KMS-11 (cell line): Measurements from ENCODE around the gene CATSPER1.

ENCODE experiments used
- H2AFZ ChIP-seq: fragments of 200-600 bp; sonication (generic); 2 replicates; pipeline ENCODE4 v1.6.1; 2016; ENCODE audit warnings: antibody characterized with exemption, mixed run types, low read depth
- H3K27ac ChIP-seq: fragments of 200-600 bp; sonication (generic); 2 replicates; pipeline ENCODE4 v1.6.1; 2016; ENCODE audit warnings: mild to moderate bottlenecking, mixed run types
- H3K27me3 ChIP-seq: fragments of 200-600 bp; sonication (generic); 2 replicates; pipeline ENCODE4 v1.6.1; 2017; ENCODE audit warnings: mild to moderate bottlenecking, low read depth, mixed run types, moderate library complexity; ENCODE audit not compliant: insufficient read depth
- H3K36me3 ChIP-seq: fragments of 200-600 bp; sonication (generic); 2 replicates; pipeline ENCODE4 v1.6.1; 2017; ENCODE audit warnings: mild to moderate bottlenecking, mixed run types; ENCODE audit not compliant: insufficient read depth
- H3K4me1 ChIP-seq: fragments of 200-600 bp; sonication (generic); 2 replicates; pipeline ENCODE4 v1.6.1; 2016; ENCODE audit warnings: mild to moderate bottlenecking, low read depth, mixed run types; ENCODE audit not compliant: poor library complexity, severe bottlenecking
- H3K4me2 ChIP-seq: fragments of 200-600 bp; sonication (generic); 2 replicates; pipeline ENCODE4 v1.7.0; 2016; ENCODE audit warnings: mild to moderate bottlenecking, mixed run types
- H3K4me3 ChIP-seq: fragments of 200-600 bp; sonication (generic); IDR thresholded peaks from 2 replicates; pipeline ENCODE4 v1.6.1; 2017; ENCODE audit warnings: low read depth, low read length, mixed read lengths; ENCODE audit not compliant: insufficient read depth
- H3K79me2 ChIP-seq: fragments of 200-600 bp; sonication (generic); 2 replicates; pipeline ENCODE4 v1.6.1; 2016; ENCODE audit warnings: low read depth, mixed run types; ENCODE audit not compliant: insufficient read depth
- H3K9ac ChIP-seq: fragments of 200-600 bp; sonication (generic); 2 replicates; pipeline ENCODE4 v1.6.1; 2016; ENCODE audit warnings: mild to moderate bottlenecking, mixed run types
- H4K20me1 ChIP-seq: fragments of 200-600 bp; sonication (generic); 2 replicates; pipeline ENCODE4 v1.6.1; 2016; ENCODE audit warnings: mild to moderate bottlenecking, mixed run types; ENCODE audit not compliant: insufficient read depth
- TF ChIP-seq, protein P1 (sequence below): fragments of 200-600 bp; sonication (generic); conservative IDR thresholded peaks from 2 replicates; pipeline ENCODE4 v1.6.1; 2017; ENCODE audit warnings: low read depth, mild to moderate bottlenecking, antibody characterized with exemption, low read length, moderate library complexity, mixed read lengths

CATSPER1 gene

DNA sequence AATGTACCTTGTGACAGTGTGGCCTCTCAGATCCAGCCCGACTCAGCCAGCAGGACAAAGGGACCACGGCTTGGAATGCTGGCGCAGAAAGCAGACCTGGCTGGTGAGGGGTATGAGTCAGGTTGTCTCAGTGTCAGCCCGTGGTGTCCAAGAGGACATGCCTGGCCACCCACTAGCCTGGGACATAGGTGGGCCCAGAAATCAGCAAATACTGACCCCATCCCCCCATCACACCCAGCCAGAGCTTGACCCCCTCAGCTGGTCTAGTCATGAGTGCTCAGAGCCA, 19.4 kb downstream of the CATSPER1 start:
- Histone ChIP-seq H3K79me2 (peaks cover 9% of the 10 kb centered on the region), H3K9ac (no peak overlapping the region), H3K27me3 (no peaks in the 10 kb centered on the region), H2AFZ (no peak overlapping the region), H3K4me3 (no peak overlapping the region), H3K4me1 (peaks cover 18% of the 10 kb centered on the region), H4K20me1 (no peaks in the 10 kb centered on the region), H3K36me3 (0 out of 2 replicates have a peak, but pooled peaks cover 5% of the 10 kb centered on the region), H3K27ac (no peak overlapping the region), H3K4me2 (no peak overlapping the region)
- TF ChIP-seq, protein P1, sequence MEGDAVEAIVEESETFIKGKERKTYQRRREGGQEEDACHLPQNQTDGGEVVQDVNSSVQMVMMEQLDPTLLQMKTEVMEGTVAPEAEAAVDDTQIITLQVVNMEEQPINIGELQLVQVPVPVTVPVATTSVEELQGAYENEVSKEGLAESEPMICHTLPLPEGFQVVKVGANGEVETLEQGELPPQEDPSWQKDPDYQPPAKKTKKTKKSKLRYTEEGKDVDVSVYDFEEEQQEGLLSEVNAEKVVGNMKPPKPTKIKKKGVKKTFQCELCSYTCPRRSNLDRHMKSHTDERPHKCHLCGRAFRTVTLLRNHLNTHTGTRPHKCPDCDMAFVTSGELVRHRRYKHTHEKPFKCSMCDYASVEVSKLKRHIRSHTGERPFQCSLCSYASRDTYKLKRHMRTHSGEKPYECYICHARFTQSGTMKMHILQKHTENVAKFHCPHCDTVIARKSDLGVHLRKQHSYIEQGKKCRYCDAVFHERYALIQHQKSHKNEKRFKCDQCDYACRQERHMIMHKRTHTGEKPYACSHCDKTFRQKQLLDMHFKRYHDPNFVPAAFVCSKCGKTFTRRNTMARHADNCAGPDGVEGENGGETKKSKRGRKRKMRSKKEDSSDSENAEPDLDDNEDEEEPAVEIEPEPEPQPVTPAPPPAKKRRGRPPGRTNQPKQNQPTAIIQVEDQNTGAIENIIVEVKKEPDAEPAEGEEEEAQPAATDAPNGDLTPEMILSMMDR, result no peak

DNA sequence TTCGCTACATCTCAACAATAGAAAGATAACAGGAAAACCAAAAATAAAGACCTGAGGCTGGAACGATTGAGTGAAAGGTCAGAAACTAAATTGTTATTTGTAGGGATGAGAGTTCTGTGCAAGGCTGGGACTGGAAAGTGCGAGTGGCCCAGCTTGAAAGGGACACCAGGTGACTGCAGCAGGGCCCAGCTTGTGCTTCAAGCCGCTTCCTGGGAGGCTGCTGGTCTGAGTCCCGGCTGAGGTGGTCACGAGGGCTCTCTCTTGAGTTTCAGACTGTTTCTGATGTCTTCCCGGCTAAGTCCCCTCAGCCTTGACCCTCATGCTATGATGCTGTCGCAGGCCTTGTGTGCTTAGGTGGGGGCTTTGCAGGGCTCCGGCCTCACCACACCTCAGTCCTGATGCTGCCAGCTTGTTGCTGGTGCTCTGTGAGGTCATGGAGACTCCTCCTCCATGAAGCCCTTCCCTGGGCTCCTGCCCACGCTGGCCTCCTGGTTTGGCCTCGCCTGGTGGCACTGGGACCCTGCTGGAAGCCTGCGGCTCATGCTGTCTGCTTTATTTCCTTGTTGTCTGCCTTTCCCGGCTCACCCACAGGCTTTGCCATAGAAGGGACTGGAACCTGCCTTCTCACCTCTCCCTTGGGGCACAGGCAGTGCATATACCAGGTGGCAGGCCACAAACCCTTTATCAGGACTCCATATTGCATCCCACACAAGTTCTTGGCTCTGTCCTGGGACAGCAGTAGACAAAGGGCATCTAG, 20.0 kb downstream of the CATSPER1 start:
- Histone ChIP-seq H3K9ac (no peak overlapping the region), H3K4me2 (no peak overlapping the region), H3K27me3 (no peaks in the 10 kb centered on the region), H3K36me3 (0 out of 2 replicates have a peak, but pooled peaks cover 5% of the 10 kb centered on the region), H3K79me2 (peaks cover 14% of the 10 kb centered on the region), H3K27ac (no peak overlapping the region), H4K20me1 (no peaks in the 10 kb centered on the region), H2AFZ (no peak overlapping the region), H3K4me1 (peaks cover 18% of the 10 kb centered on the region), H3K4me3 (no peak overlapping the region)
- TF ChIP-seq, protein P1, result no peak

DNA sequence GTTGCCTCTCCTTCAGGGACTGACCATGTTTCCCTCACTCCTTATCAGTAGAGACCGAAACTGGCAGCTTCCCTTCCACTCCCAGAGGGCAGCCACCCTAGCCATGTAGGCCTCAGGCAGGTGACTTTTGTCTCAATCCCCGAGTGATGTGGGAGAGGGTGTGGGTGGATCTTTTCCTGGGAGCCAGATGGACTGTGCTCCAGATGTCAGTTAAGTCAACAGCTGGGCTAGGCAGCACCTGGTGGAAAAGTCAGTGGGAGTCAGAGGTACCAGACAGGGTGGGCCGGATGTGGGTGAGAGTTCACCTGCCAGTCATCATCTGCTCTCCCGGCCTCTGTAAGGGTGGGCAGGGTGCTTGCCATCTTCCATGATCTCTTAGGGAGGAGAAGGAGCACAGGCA, 22.1 kb downstream of the CATSPER1 start:
- TF ChIP-seq, protein P1, result no peak
- Histone ChIP-seq H3K27ac (no peak overlapping the region), H3K36me3 (0 out of 2 replicates have a peak, but pooled peaks cover 5% of the 10 kb centered on the region), H2AFZ (no peak overlapping the region), H3K9ac (no peak overlapping the region), H3K79me2 (peaks cover 27% of the 10 kb centered on the region), H3K27me3 (no peaks in the 10 kb centered on the region), H3K4me1 (peaks cover 23% of the 10 kb centered on the region), H3K4me2 (no peak overlapping the region), H3K4me3 (no peak overlapping the region), H4K20me1 (no peaks in the 10 kb centered on the region)

DNA sequence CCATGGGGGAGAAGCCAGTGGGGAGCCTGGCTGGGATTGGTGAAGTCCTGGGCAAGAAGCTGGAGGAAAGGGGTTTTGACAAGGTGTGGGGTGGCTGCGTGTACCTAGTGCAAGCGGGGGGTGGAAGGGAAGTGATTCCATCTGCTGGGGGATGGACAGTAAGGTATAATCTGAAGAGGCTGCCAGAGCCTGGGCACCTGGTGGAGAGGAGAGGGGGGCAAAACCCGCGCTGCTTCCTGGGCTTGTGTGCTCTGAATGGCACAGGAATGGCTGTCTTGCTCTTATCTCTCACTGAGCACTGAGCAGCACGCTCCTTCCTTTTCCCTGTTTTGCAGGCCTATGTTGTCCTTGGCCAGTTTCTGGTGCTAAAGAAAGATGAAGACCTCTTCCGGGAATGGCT, 23.0 kb downstream of the CATSPER1 start:
- TF ChIP-seq, protein P1, result no peak
- Histone ChIP-seq H3K9ac (peak overlapping the region; percentile 63; the same call in 1 of the 2 replicates), H2AFZ (no peak overlapping the region), H3K79me2 (peaks cover 27% of the 10 kb centered on the region), H3K27me3 (no peaks in the 10 kb centered on the region), H3K4me2 (peak overlapping the region; percentile 71), H3K36me3 (0 out of 2 replicates have a peak, but pooled peaks cover 5% of the 10 kb centered on the region), H4K20me1 (no peaks in the 10 kb centered on the region), H3K4me1 (peaks cover 21% of the 10 kb centered on the region), H3K4me3 (no peak overlapping the region), H3K27ac (peak overlapping the region; percentile 21; the same call in 1 of the 2 replicates)
